Heart right ventricle (tissue), 16 donors: ENCODE data around the gene CARMIL1. TPM values are rescaled to one million over a fixed set of nuclear protein-coding genes. Genes with fewer than 3 reads are reported as not detected.
A peak's percentile ranks its signal among the peaks of the same experiment; 100 is the strongest.

ENCODE experiments used
- ATAC-seq, 8 donors: fragments of 200-7000 bp; cut with Tn5 transposase; one replicate each; pipeline ENCODE4 v1.9.1; 2020; ENCODE audit warnings: mild to moderate bottlenecking in 8 of 8, moderate library complexity in 8 of 8, moderate number of reproducible peaks in 1 of 8
- DNase-seq, 2 donors: peaks; one replicate each; pipeline ENCODE4 v3.0.0-alpha.2; 2020
- H3K27ac ChIP-seq, 10 donors: fragments of 200-600 bp; sonication (generic) in 2 of 10; one replicate each; pipeline versions ENCODE4 v1.5.0 to v1.8.0; 2020 to 2022; ENCODE audit warnings: mild to moderate bottlenecking in 3 of 10
- H3K27me3 ChIP-seq, 7 donors: fragments of 200-600 bp; one replicate each; pipeline ENCODE4 v1.8.0; 2021 to 2022; ENCODE audit warnings: mild to moderate bottlenecking in 2 of 7
- H3K36me3 ChIP-seq, 9 donors: fragments of 200-600 bp; sonication (generic) in 1 of 9; one replicate each; pipeline versions ENCODE4 v1.5.0 to v1.8.0; 2020 to 2022; ENCODE audit warnings: mild to moderate bottlenecking in 2 of 9
- H3K4me1 ChIP-seq, 9 donors: fragments of 200-600 bp; sonication (generic) in 1 of 9; one replicate each; pipeline versions ENCODE4 v1.5.0 to v1.8.0; 2020 to 2022; ENCODE audit warnings: mild to moderate bottlenecking in 4 of 9
- H3K4me3 ChIP-seq, 10 donors: fragments of 200-600 bp; sonication (generic) in 2 of 10; one replicate each; pipeline versions ENCODE4 v1.5.0 to v1.8.0; 2020 to 2022; ENCODE audit warnings: mild to moderate bottlenecking in 7 of 10, moderate library complexity in 2 of 10
- H3K9me3 ChIP-seq, 11 donors: fragments of 200-600 bp in 10 of 11; sonication (generic) in 2 of 11; one replicate each; pipeline versions ENCODE4 v1.5.0 to v1.8.0; 2013 to 2022; ENCODE audit warnings: mild to moderate bottlenecking in 2 of 11, control low read depth in 1 of 11, moderate library complexity in 1 of 11
- CTCF ChIP-seq, 9 donors: fragments of 200-600 bp; sonication (generic) in 2 of 9; IDR thresholded peaks; one replicate each; pipeline versions ENCODE4 v1.5.0 to v1.8.0; 2021 to 2022; ENCODE audit warnings: antibody characterized with exemption in 9 of 9, mild to moderate bottlenecking in 5 of 9, moderate library complexity in 1 of 9
- WGBS, 2 donors: extraction: QIAGEN DNeasy Blood & Tissue Kit; methylation state at CpG; one replicate each; pipeline ENCODE4 v1.1.7; 2013; ENCODE audit warnings: inconsistent platforms in 1 of 2; 5-methylcytosine and 5-hydroxymethylcytosine counted together
- intact Hi-C, 10 donors: fragments of 100-400 bp; cut with DNase I; formaldehyde crosslinking; loops; one replicate each; pipeline versions ENCODE4 v1.11.1 to v1.14.2; 2022
- polyA plus RNA-seq, 2 donors: library from polyadenylated mRNA; stranded (reverse); fragments of 200-250 nt; gene quantifications; one replicate each; pipeline ENCODE4 v1.2.3, GENCODE V29; 2013
- total RNA-seq, 10 donors: library from RNA; stranded (reverse); fragmentation: NEBNext Ultra II Directional in 3 of 10; extraction: Animal tissue kit (Norgen Biotek cat#: 25700) in 3 of 10; gene quantifications; one replicate each; pipeline versions ENCODE4 v1.2.1 to v1.2.4, GENCODE V29; 2021 to 2023
- donor health status: Arrhythmogenic right ventricular cardiomyopathy.
- donor health status: ischemic (EF 13 %, LVEDD 7.1; RV severe dilation, severe dysfunction).
- donor health status: healthy with polysubstance abuse.
- donor health status: DM: no; HTN: yes; CAD: no.
- donor health status: DM: no; HTN: no; CAD: no.
- donor health status: ischemic (EF 25% LVEDD 6.9; RV normal size, moderate dysfunction).
- donor health status: ischemic (EF 25% LVEDD 5.7; RV mildly dilated, moderate dysfunction).
- donor health status: healthy.
- donor health status: DM: yes; HTN: yes; CAD: no.
- donor health status: Ischemic cardiomyopathy.
- donor health status: ischemic (EF 35%, LVEDD 5.7; RV mildly dilated, moderate dysfunction).
- donor health status: nonischemic (EF 11% LVEDD 7.7; RV severe dilation, severe dysfunction).
- donor health status: DM: yes; HTN: yes; CAD: no.
- donor health status: PGD.
- donor health status: ischemic (EF 29% LVEDD 5.4; RV normal size, mild dysfunction).
- donor health status: nonischemic (EF 23%, LVEDD 6.1; RV moderate dilation, normal function).

CARMIL1 gene
- total and polyA plus RNA-seq, 12 donors, result 1.2 to 10.3 (median 4.1) TPM

- no peaks in the 10 kb centered on the region for H3K27me3 ChIP-seq
- no peak overlapping the region for H3K27ac ChIP-seq
- peaks cover 0 to 19% (median 12%) of the 10 kb centered on the region in 9 donors for H3K4me1 ChIP-seq
- no peak for TF ChIP-seq CTCF (IDR thresholded peaks at IDR 0.05)
- DNase-seq (no peak), ATAC-seq (no peak)
- intact Hi-C loops, result loop anchor here in 1 of 10 donors (10.0 kb wide), 1 partner anchor 118 kb away; no protein-coding TSS in a partner anchor
- 89 to 94% methylated on average over 1 of the region's 1 CpG for WGBS, 2 donors
- no peaks in the 10 kb centered on the region for H3K9me3 ChIP-seq
- H3K36me3 ChIP-seq, result peaks cover 0 to 7% (median 0%) of the 10 kb centered on the region in 9 donors
- no peak overlapping the region for H3K4me3 ChIP-seq
Observed at GRCh38 chr6:25482996-25483395, 203.8 kb downstream of the CARMIL1 start.

- H3K27ac ChIP-seq, result no peak overlapping the region
- intact Hi-C loops, result loop anchor here in 1 of 10 donors (10.0 kb wide), 1 partner anchor 119 kb away; no protein-coding TSS in a partner anchor
- DNase-seq (no peak), ATAC-seq (no peak)
- H3K27me3 ChIP-seq, result no peaks in the 10 kb centered on the region
- peaks cover 0 to 7% (median 0%) of the 10 kb centered on the region in 9 donors for H3K36me3 ChIP-seq
- WGBS, 2 donors, result 79 to 82% methylated on average over 5 of the region's 5 CpGs
- H3K4me1 ChIP-seq, result peaks cover 0 to 21% (median 13%) of the 10 kb centered on the region in 9 donors
- no peak overlapping the region for H3K4me3 ChIP-seq
- TF ChIP-seq CTCF (IDR thresholded peaks at IDR 0.05), result no peak
- H3K9me3 ChIP-seq, result no peaks in the 10 kb centered on the region
Observed at GRCh38 chr6:25483943-25484342, 204.8 kb downstream of the CARMIL1 start.

- H3K9me3 ChIP-seq, result no peaks in the 10 kb centered on the region
- intact Hi-C loops, result loop anchor here in 3 of 10 donors (5.0 to 10.0 kb wide), 3 partner anchors 120 to 263 kb away; no protein-coding TSS in a partner anchor
- DNase-seq, result no peak
- no peak for ATAC-seq
- H3K36me3 ChIP-seq, result peaks cover 0 to 7% (median 0%) of the 10 kb centered on the region in 9 donors
- H3K27me3 ChIP-seq, result no peaks in the 10 kb centered on the region
- TF ChIP-seq CTCF (IDR thresholded peaks at IDR 0.05), result no peak
- 87 to 91% methylated on average over 4 of the region's 4 CpGs for WGBS, 2 donors
- peak overlapping the region in 1 of 10 donors; percentile 53 for H3K27ac ChIP-seq
- H3K4me1 ChIP-seq, result peaks cover 0 to 24% (median 15%) of the 10 kb centered on the region in 9 donors
- H3K4me3 ChIP-seq, result no peak overlapping the region
Observed at GRCh38 chr6:25484900-25485299, 205.7 kb downstream of the CARMIL1 start.

- Histone ChIP-seq H3K27me3 (no peaks in the 10 kb centered on the region), H3K4me1 (peaks cover 0 to 26% (median 20%) of the 10 kb centered on the region in 9 donors), H3K4me3 (no peak overlapping the region), H3K36me3 (peaks cover 0 to 7% (median 0%) of the 10 kb centered on the region in 9 donors), H3K9me3 (no peaks in the 10 kb centered on the region), H3K27ac (peak overlapping the region in 4 of 10 donors; percentile 5 to 53 (median 24))
- ATAC-seq, result peak in 6 of 8 donors; percentile 32 to 69 (median 66)
- 19 to 22% methylated on average over 8 of the region's 8 CpGs for WGBS, 2 donors
- intact Hi-C loops, result loop anchor here in 4 of 10 donors (1.0 to 10.0 kb wide), 4 partner anchors 121 to 264 kb away; no protein-coding TSS in a partner anchor
- peak; percentile 50 to 68 for DNase-seq
- TF ChIP-seq CTCF (IDR thresholded peaks at IDR 0.05), result no peak
Observed at GRCh38 chr6:25485821-25486534, 206.8 kb downstream of the CARMIL1 start.
